Measurements from ENCODE around the gene ADCY1.
"Not testable (repeated sequence)": the region's sequence is repeated elsewhere in the genome, so short reads cannot be mapped to it uniquely, and the experiment has no call there.

Gene ADCY1

GRCh38 chr7:45759464-45759863 is 185.3 kb downstream of the ADCY1 start:
- DNase-seq (ENCODE audit: low read depth): not testable (repeated sequence)

GRCh38 chr7:45761545-45762205 is 187.5 kb downstream of the ADCY1 start:
- not testable (repeated sequence) for DNase-seq (ENCODE audit: low read depth)

- not testable (repeated sequence) for DNase-seq (ENCODE audit: low read depth)
These were observed 188.2 kb downstream of the ADCY1 start for GRCh38 chr7:45762225-45762994.

GRCh38 chr7:45768516-45769394 is 194.6 kb downstream of the ADCY1 start:
- peak; percentile 96 for DNase-seq (ENCODE audit: low read depth)

- DNase-seq (ENCODE audit: low read depth): not testable (repeated sequence)
These were observed 195.5 kb downstream of the ADCY1 start for GRCh38 chr7:45769626-45770025.

Data from activated gamma-delta T cell treated with anti-CD3 and anti-CD28 coated beads, Interleukin-2, amount 50 U/mL, for 16 hours (primary cell).